Activated CD4-positive, alpha-beta T cell treated with anti-CD3 and anti-CD28 coated beads for 24 hours (primary cell): ENCODE results near the gene JCAD.

ENCODE experiments used
- DNase-seq, 2 donors: peaks; one replicate each; pipeline ENCODE4 v3.0.0-alpha.2; 2020; ENCODE audit warnings: low read depth in 2 of 2

The JCAD gene

GRCh38 chr10:30046476-30046875 lies 12.9 kb downstream of the JCAD start:
- no peak for DNase-seq

- no peak for DNase-seq
Measured at GRCh38 chr10:30045961-30046360, 13.4 kb downstream of the JCAD start.

- DNase-seq, result no peak
Measured at GRCh38 chr10:30043476-30044270, 15.7 kb downstream of the JCAD start.

GRCh38 chr10:30042820-30043219 lies 16.6 kb downstream of the JCAD start:
- no peak for DNase-seq

GRCh38 chr10:30041196-30042105 lies 17.9 kb downstream of the JCAD start:
- DNase-seq, result no peak

- no peak for DNase-seq
Measured at GRCh38 chr10:30040597-30040996, 18.8 kb downstream of the JCAD start.

GRCh38 chr10:30039988-30040387 lies 19.4 kb downstream of the JCAD start:
- no peak for DNase-seq

- no peak for DNase-seq
Measured at GRCh38 chr10:30039567-30039966, 19.8 kb downstream of the JCAD start.

- no peak for DNase-seq
Measured at GRCh38 chr10:30038781-30039536, 20.4 kb downstream of the JCAD start.

GRCh38 chr10:30037620-30038336 lies 21.6 kb downstream of the JCAD start:
- DNase-seq, result no peak

- no peak for DNase-seq
Measured at GRCh38 chr10:30036811-30037210, 22.6 kb downstream of the JCAD start.

GRCh38 chr10:30036341-30036740 lies 23.0 kb downstream of the JCAD start:
- DNase-seq, result no peak

GRCh38 chr10:30034433-30035137 lies 24.8 kb downstream of the JCAD start:
- no peak for DNase-seq

- DNase-seq, result no peak
Measured at GRCh38 chr10:30032125-30032524, 27.3 kb downstream of the JCAD start.

GRCh38 chr10:30029872-30030256 lies 29.5 kb downstream of the JCAD start:
- no peak for DNase-seq

GRCh38 chr10:30029164-30029871 lies 30.1 kb downstream of the JCAD start:
- DNase-seq, result no peak

- no peak for DNase-seq
Measured at GRCh38 chr10:30028738-30029030, 30.7 kb downstream of the JCAD start.

- no peak for DNase-seq
Measured at GRCh38 chr10:30028006-30028737, 31.2 kb downstream of the JCAD start.
